Keratinocyte (primary cell): Measurements from ENCODE around the gene IRX3. TPM values are rescaled to one million over a fixed set of nuclear protein-coding genes. Genes with fewer than 3 reads are reported as not detected.

Experiments
- DNase-seq: peaks from one replicate; pipeline ENCODE4 v3.0.0-alpha.2; 2011; ENCODE audit warnings: low read depth, missing footprints, low spot score
- FAIRE-seq: peaks from 2 replicates; lab custom pipeline; 2011; peaks lifted over from hg19 to GRCh38; lab: Jason Lieb, UNC
- H2AFZ ChIP-seq: 2 replicates; pipeline ENCODE4 v1.6.0; 2012; ENCODE audit warnings: low read length, control low read depth, inconsistent platforms; ENCODE audit not compliant: control insufficient read depth
- H3K27ac ChIP-seq: 2 replicates; pipeline ENCODE4 v1.5.1; 2011; ENCODE audit warnings: low read length; ENCODE audit not compliant: control insufficient read depth, insufficient read depth
- H3K27me3 ChIP-seq: 3 replicates; pipeline ENCODE4 v1.6.0; 2011; ENCODE audit warnings: low read length; ENCODE audit not compliant: control insufficient read depth, insufficient read depth; ENCODE audit errors: extremely low read depth
- H3K36me3 ChIP-seq, 2 experiments: 2 replicates in 1 of 2; 3 replicates in 1 of 2; pipeline ENCODE4 v1.5.1; 2011; ENCODE audit warnings: low read length in 2 of 2, mild to moderate bottlenecking in 1 of 2; ENCODE audit not compliant: control insufficient read depth in 2 of 2, insufficient read depth in 2 of 2; ENCODE audit errors: extremely low read depth in 1 of 2
- H3K4me1 ChIP-seq: 3 replicates; pipeline ENCODE4 v1.5.1; 2011; ENCODE audit warnings: low read length; ENCODE audit not compliant: control insufficient read depth, insufficient read depth; ENCODE audit errors: extremely low read depth
- H3K4me2 ChIP-seq: 3 replicates; pipeline ENCODE4 v1.6.0; 2011; ENCODE audit warnings: low read depth, low read length; ENCODE audit not compliant: control insufficient read depth, insufficient read depth; ENCODE audit errors: extremely low read depth
- H3K4me3 ChIP-seq, 3 experiments: fragments of 200-600 bp in 1 of 3; sonication (generic) in 1 of 3; 2 replicates in 2 of 3; 3 replicates in 1 of 3; pipeline ENCODE4 v1.5.1; 2011 to 2016; ENCODE audit warnings: low read length in 3 of 3, mild to moderate bottlenecking in 3 of 3, control low read depth in 2 of 3, inconsistent platforms in 1 of 3, low read depth in 1 of 3, mixed read lengths in 1 of 3, mixed run types in 1 of 3, moderate library complexity in 1 of 3; ENCODE audit not compliant: control insufficient read depth in 2 of 3, insufficient read depth in 2 of 3; ENCODE audit errors: extremely low read depth in 1 of 3
- H3K79me2 ChIP-seq: 2 replicates; pipeline ENCODE4 v1.6.0; 2012; ENCODE audit warnings: low read length; ENCODE audit not compliant: control insufficient read depth, insufficient read depth
- H3K9ac ChIP-seq: 3 replicates; pipeline ENCODE4 v1.6.0; 2011; ENCODE audit warnings: low read length; ENCODE audit not compliant: control insufficient read depth, insufficient read depth; ENCODE audit errors: extremely low read depth
- H3K9me1 ChIP-seq: 3 replicates; pipeline ENCODE4 v1.6.0; 2011; ENCODE audit warnings: low read length; ENCODE audit not compliant: control insufficient read depth, insufficient read depth; ENCODE audit errors: extremely low read depth
- H3K9me3 ChIP-seq: 2 replicates; pipeline ENCODE4 v1.5.1; 2012; ENCODE audit warnings: low read depth, low read length; ENCODE audit not compliant: control insufficient read depth
- H4K20me1 ChIP-seq: 3 replicates; pipeline ENCODE4 v1.6.0; 2011; ENCODE audit warnings: low read length; ENCODE audit not compliant: control insufficient read depth, insufficient read depth; ENCODE audit errors: extremely low read depth
- EZH2 ChIP-seq: IDR thresholded peaks from one replicate; pipeline ENCODE4 v1.6.1; 2012; ENCODE audit warnings: inconsistent platforms, mild to moderate bottlenecking, low read length, moderate library complexity
- dilution Hi-C: fragments of 300-500 bp; cut with MboI; formaldehyde crosslinking; loops from one replicate; pipeline ENCODE4 v1.7.0; 2020; ENCODE audit warnings: low sequenced_read_pairs; ENCODE audit not compliant: extremely low pct_ligation_motif_present
- polyA plus RNA-seq, 5 experiments: library from polyadenylated mRNA; depleted of rRNA in 3 of 5; stranded (reverse) in 3 of 5; stranded (forward) in 1 of 5; unstranded in 1 of 5; fragments of >200 nt; gene quantifications; 1 replicate in 1 of 5; 2 replicates in 3 of 5; 3 replicates in 1 of 5; pipeline versions ENCODE4 v1.2.1 to v1.2.3, GENCODE V29; 2011 to 2012; ENCODE audit warnings: missing spikeins in 2 of 5, low read depth in 1 of 5, low replicate concordance in 1 of 5
- TF ChIP-seq, protein P1 (sequence below), 3 experiments: IDR thresholded peaks in 1 of 3; conservative IDR thresholded peaks in 1 of 3; optimal IDR thresholded peaks in 1 of 3; 2 replicates in 2 of 3; 3 replicates in 1 of 3; pipeline versions ENCODE3 to v1.5.1; 2011; ENCODE audit warnings: low read length in 3 of 3, mild to moderate bottlenecking in 3 of 3, moderate library complexity in 2 of 3, control low read depth in 1 of 3, inconsistent platforms in 1 of 3; ENCODE audit not compliant: insufficient read depth in 2 of 3; ENCODE audit errors: extremely low read depth in 1 of 3

Gene IRX3
- polyA plus RNA-seq, 1 donor (not counting 4 experiments of a cell fraction or from before 2014, with no cell fraction given) = 3.3 TPM

DNA sequence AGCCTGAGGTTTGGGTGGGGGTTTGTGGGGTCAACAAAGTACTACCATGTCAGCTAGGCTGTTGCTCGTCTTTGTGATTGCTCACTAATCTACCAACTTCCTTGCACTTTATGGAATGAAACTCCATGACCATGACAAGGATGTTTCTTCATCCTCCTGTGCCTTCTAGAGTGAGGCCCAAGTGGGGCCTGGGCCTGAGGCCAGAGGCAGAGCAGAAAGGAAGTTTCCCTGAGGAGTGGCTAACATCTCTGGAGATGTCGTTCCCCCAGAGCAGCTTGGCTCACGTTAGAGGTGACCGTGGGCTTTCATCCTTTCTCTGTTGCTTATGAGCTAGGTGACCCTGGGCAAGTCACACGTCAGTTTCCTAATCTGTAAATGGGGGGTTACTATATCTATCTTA is 41.0 kb upstream of the IRX3 start:
- no peak for FAIRE-seq
- no peak overlapping the region for H3K9ac ChIP-seq
- dilution Hi-C loops = no loop called here

DNA sequence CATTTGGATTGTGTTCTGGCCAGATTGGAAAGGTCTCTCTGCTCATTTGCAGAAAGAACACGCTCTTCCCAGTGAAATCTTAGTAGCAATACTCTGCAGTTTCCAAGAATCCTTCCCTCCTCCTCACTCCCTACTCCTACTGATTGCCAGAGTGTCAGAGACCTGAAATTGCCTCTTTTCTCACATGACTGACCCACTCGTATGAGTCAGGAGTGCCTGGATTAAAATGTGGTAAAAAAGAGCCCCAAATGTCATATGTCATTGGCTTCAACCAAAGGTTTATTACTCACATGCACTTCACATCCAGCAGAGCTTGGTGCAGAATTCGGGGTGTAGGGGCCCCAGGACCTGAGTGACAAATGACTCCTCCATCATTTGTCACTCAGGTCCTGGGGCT is 39.7 kb upstream of the IRX3 start:
- Histone ChIP-seq H3K27me3 (no peaks in the 10 kb centered on the region), H3K4me3 (no peak overlapping the region), H3K4me2 (no peak overlapping the region), H3K27ac (no peak overlapping the region), H3K36me3 (no peaks in the 10 kb centered on the region), H3K9me3 (no peaks in the 10 kb centered on the region), H3K9me1 (no peaks in the 10 kb centered on the region), H3K4me1 (no peaks in the 10 kb centered on the region), H4K20me1 (no peaks in the 10 kb centered on the region), H2AFZ (no peak overlapping the region), H3K9ac (no peak overlapping the region), H3K79me2 (no peaks in the 10 kb centered on the region)
- DNase-seq (no peak), FAIRE-seq (no peak)
- no peak for TF ChIP-seq EZH2
- TF ChIP-seq, protein P1, sequence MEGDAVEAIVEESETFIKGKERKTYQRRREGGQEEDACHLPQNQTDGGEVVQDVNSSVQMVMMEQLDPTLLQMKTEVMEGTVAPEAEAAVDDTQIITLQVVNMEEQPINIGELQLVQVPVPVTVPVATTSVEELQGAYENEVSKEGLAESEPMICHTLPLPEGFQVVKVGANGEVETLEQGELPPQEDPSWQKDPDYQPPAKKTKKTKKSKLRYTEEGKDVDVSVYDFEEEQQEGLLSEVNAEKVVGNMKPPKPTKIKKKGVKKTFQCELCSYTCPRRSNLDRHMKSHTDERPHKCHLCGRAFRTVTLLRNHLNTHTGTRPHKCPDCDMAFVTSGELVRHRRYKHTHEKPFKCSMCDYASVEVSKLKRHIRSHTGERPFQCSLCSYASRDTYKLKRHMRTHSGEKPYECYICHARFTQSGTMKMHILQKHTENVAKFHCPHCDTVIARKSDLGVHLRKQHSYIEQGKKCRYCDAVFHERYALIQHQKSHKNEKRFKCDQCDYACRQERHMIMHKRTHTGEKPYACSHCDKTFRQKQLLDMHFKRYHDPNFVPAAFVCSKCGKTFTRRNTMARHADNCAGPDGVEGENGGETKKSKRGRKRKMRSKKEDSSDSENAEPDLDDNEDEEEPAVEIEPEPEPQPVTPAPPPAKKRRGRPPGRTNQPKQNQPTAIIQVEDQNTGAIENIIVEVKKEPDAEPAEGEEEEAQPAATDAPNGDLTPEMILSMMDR (optimal IDR thresholded peaks at IDR 0.05 in 1 of 3, IDR thresholded peaks at IDR 0.05 in 1 of 3, conservative IDR thresholded peaks at IDR 0.05 in 1 of 3; ENCODE audit: extremely low read depth in 1 of 3, insufficient read depth in 2 of 3, low read length in 3 of 3) = no peak
- dilution Hi-C loops = no loop called here

More for the DNA sequence above, 41.0 kb upstream of the IRX3 start:
- TF ChIP-seq EZH2 = no peak
- TF ChIP-seq, protein P1 (optimal IDR thresholded peaks at IDR 0.05 in 1 of 3, IDR thresholded peaks at IDR 0.05 in 1 of 3, conservative IDR thresholded peaks at IDR 0.05 in 1 of 3; ENCODE audit: extremely low read depth in 1 of 3, insufficient read depth in 2 of 3, low read length in 3 of 3) = no peak
- H4K20me1 ChIP-seq = no peaks in the 10 kb centered on the region
- no peaks in the 10 kb centered on the region for H3K36me3 ChIP-seq
- H2AFZ ChIP-seq = no peak overlapping the region
- no peaks in the 10 kb centered on the region for H3K4me1 ChIP-seq
- no peak overlapping the region for H3K4me2 ChIP-seq
- H3K27me3 ChIP-seq = no peaks in the 10 kb centered on the region
- no peak overlapping the region for H3K27ac ChIP-seq
- no peaks in the 10 kb centered on the region for H3K79me2 ChIP-seq
- no peaks in the 10 kb centered on the region for H3K9me1 ChIP-seq
- no peaks in the 10 kb centered on the region for H3K9me3 ChIP-seq
- DNase-seq = no peak
- no peak overlapping the region for H3K4me3 ChIP-seq
